C4-2B (cell line): ENCODE results near the gene MBNL1.

Experiments used
- H3K27ac ChIP-seq: fragments of 450-650 bp; 2 replicates; pipeline ENCODE4 v1.5.1; 2017
- CTCF ChIP-seq: fragments of 450-650 bp; conservative IDR thresholded peaks from 2 replicates; pipeline ENCODE4 v1.5.1; 2017; ENCODE audit warnings: mild to moderate bottlenecking
- ZFX ChIP-seq: fragments of 450-650 bp; IDR thresholded peaks from 2 replicates; pipeline ENCODE4 v1.6.1; 2017

The MBNL1 gene

GRCh38 chr3:152230370-152230769, 38.4 kb upstream of the MBNL1 start:
- no peak for TF ChIP-seq ZFX
- no peak overlapping the region for H3K27ac ChIP-seq

- TF ChIP-seq CTCF (no peak), ZFX (no peak)
These were observed 36.7 kb upstream of the MBNL1 start for GRCh38 chr3:152232001-152232400.

GRCh38 chr3:152232679-152233078, 36.0 kb upstream of the MBNL1 start:
- H3K27ac ChIP-seq: no peak overlapping the region
- no peak for TF ChIP-seq CTCF

More at GRCh38 chr3:152232001-152232400, 36.7 kb upstream of the MBNL1 start:
- H3K27ac ChIP-seq: no peak overlapping the region

- no peak overlapping the region for H3K27ac ChIP-seq
- TF ChIP-seq ZFX: no peak
- no peak for TF ChIP-seq CTCF
These were observed 33.9 kb upstream of the MBNL1 start for GRCh38 chr3:152234657-152235375.

GRCh38 chr3:152235709-152236298, 32.9 kb upstream of the MBNL1 start:
- H3K27ac ChIP-seq: no peak overlapping the region
- TF ChIP-seq ZFX (no peak), CTCF (no peak)

GRCh38 chr3:152236716-152237115, 32.0 kb upstream of the MBNL1 start:
- TF ChIP-seq CTCF (no peak), ZFX (no peak)
- H3K27ac ChIP-seq: no peak overlapping the region

- no peak overlapping the region for H3K27ac ChIP-seq
- TF ChIP-seq ZFX (no peak), CTCF (no peak)
These were observed 27.3 kb upstream of the MBNL1 start for GRCh38 chr3:152241142-152242017.
